ENCODE measurements around the gene SORL1-AS1.

The SORL1-AS1 gene

GRCh38 chr11:121449123-121449522 lies 3.6 kb downstream of the SORL1-AS1 start:
- 100% methylated on average over 4 of the region's 4 CpGs for WGBS
- Histone ChIP-seq H3K9ac (ENCODE audit: low read length) (no peak overlapping the region), H3K23ac (ENCODE audit: low read length in 2 of 2) (no peak overlapping the region), H3K4me3 (ENCODE audit: insufficient read depth in 1 of 2, low read depth in 1 of 2, low read length in 2 of 2) (no peak overlapping the region), H2BK12ac (ENCODE audit: low read length in 2 of 2) (no peak overlapping the region), H2BK15ac (ENCODE audit: low read depth, poor library complexity, severe bottlenecking) (no peak overlapping the region), H3K4me2 (ENCODE audit: low read length, poor library complexity, severe bottlenecking) (no peak overlapping the region), H3K18ac (ENCODE audit: low read depth in 1 of 2, low read length in 2 of 2) (no peak overlapping the region), H3K27ac (ENCODE audit: low read length, poor library complexity, severe bottlenecking) (no peak overlapping the region), H2AFZ (ENCODE audit: low read depth, low read length) (no peak overlapping the region), H2BK5ac (ENCODE audit: low read depth, low read length, poor library complexity, severe bottlenecking) (no peak overlapping the region), H3K27me3 (ENCODE audit: control insufficient read depth in 1 of 2, insufficient read depth in 1 of 2, low read length in 2 of 2) (peaks cover 37 to 58% of the 10 kb centered on the region in 2 experiments), H4K91ac (ENCODE audit: low read length) (no peak overlapping the region), H3K36me3 (ENCODE audit: control insufficient read depth in 1 of 2, insufficient read depth in 2 of 2, low read depth in 1 of 2, low read length in 2 of 2) (no peaks in the 10 kb centered on the region), H2BK120ac (ENCODE audit: low read depth, low read length) (no peak overlapping the region), H3K4ac (ENCODE audit: low read depth in 1 of 2, low read length in 2 of 2) (no peak overlapping the region), H2AK5ac (ENCODE audit: low read length, severe bottlenecking) (no peak overlapping the region), H3K4me1 (ENCODE audit: control insufficient read depth, insufficient read depth, low read depth, low read length) (peaks cover 11% of the 10 kb centered on the region), H3K14ac (ENCODE audit: low read length in 2 of 2) (no peak overlapping the region), H3K9me3 (ENCODE audit: control insufficient read depth, low read length) (no peaks in the 10 kb centered on the region), H3K79me1 (replicated peaks; ENCODE audit: low read length, poor library complexity, severe bottlenecking) (no peaks in the 10 kb centered on the region), H4K8ac (ENCODE audit: low read length) (no peak overlapping the region)
- no peak for DNase-seq

- Histone ChIP-seq H4K8ac (ENCODE audit: low read length) (no peak overlapping the region), H3K4me2 (ENCODE audit: low read length, poor library complexity, severe bottlenecking) (no peak overlapping the region), H2BK5ac (ENCODE audit: low read depth, low read length, poor library complexity, severe bottlenecking) (no peak overlapping the region), H3K36me3 (ENCODE audit: control insufficient read depth in 1 of 2, insufficient read depth in 2 of 2, low read depth in 1 of 2, low read length in 2 of 2) (no peaks in the 10 kb centered on the region), H2BK15ac (ENCODE audit: low read depth, poor library complexity, severe bottlenecking) (no peak overlapping the region), H3K4ac (ENCODE audit: low read depth in 1 of 2, low read length in 2 of 2) (no peak overlapping the region), H4K91ac (ENCODE audit: low read length) (no peak overlapping the region), H3K14ac (ENCODE audit: low read length in 2 of 2) (no peak overlapping the region), H3K23ac (ENCODE audit: low read length in 2 of 2) (no peak overlapping the region), H3K27ac (ENCODE audit: low read length, poor library complexity, severe bottlenecking) (no peak overlapping the region), H3K27me3 (ENCODE audit: control insufficient read depth in 1 of 2, insufficient read depth in 1 of 2, low read length in 2 of 2) (peaks cover 31 to 58% of the 10 kb centered on the region in 2 experiments), H3K9ac (ENCODE audit: low read length) (no peak overlapping the region), H3K4me1 (ENCODE audit: control insufficient read depth, insufficient read depth, low read depth, low read length) (peaks cover 11% of the 10 kb centered on the region), H2AK5ac (ENCODE audit: low read length, severe bottlenecking) (no peak overlapping the region), H3K4me3 (ENCODE audit: insufficient read depth in 1 of 2, low read depth in 1 of 2, low read length in 2 of 2) (no peak overlapping the region), H3K18ac (ENCODE audit: low read depth in 1 of 2, low read length in 2 of 2) (no peak overlapping the region), H3K79me1 (replicated peaks; ENCODE audit: low read length, poor library complexity, severe bottlenecking) (no peaks in the 10 kb centered on the region), H2BK120ac (ENCODE audit: low read depth, low read length) (no peak overlapping the region), H2AFZ (ENCODE audit: low read depth, low read length) (no peak overlapping the region), H3K9me3 (ENCODE audit: control insufficient read depth, low read length) (no peaks in the 10 kb centered on the region), H2BK12ac (ENCODE audit: low read length in 2 of 2) (no peak overlapping the region)
- 75% methylated on average over 3 of the region's 3 CpGs for WGBS
- DNase-seq, result no peak
These were observed 4.3 kb downstream of the SORL1-AS1 start for GRCh38 chr11:121448431-121448941.

- Histone ChIP-seq H4K91ac (ENCODE audit: low read length) (no peak overlapping the region), H3K23ac (ENCODE audit: low read length in 2 of 2) (no peak overlapping the region), H2AFZ (ENCODE audit: low read depth, low read length) (no peak overlapping the region), H2BK15ac (ENCODE audit: low read depth, poor library complexity, severe bottlenecking) (no peak overlapping the region), H3K14ac (ENCODE audit: low read length in 2 of 2) (no peak overlapping the region), H3K79me1 (replicated peaks; ENCODE audit: low read length, poor library complexity, severe bottlenecking) (no peaks in the 10 kb centered on the region), H3K4ac (ENCODE audit: low read depth in 1 of 2, low read length in 2 of 2) (no peak overlapping the region), H3K4me2 (ENCODE audit: low read length, poor library complexity, severe bottlenecking) (no peak overlapping the region), H3K4me3 (ENCODE audit: insufficient read depth in 1 of 2, low read depth in 1 of 2, low read length in 2 of 2) (no peak overlapping the region), H3K9me3 (ENCODE audit: control insufficient read depth, low read length) (no peaks in the 10 kb centered on the region), H3K27ac (ENCODE audit: low read length, poor library complexity, severe bottlenecking) (no peak overlapping the region), H4K8ac (ENCODE audit: low read length) (no peak overlapping the region), H2BK120ac (ENCODE audit: low read depth, low read length) (no peak overlapping the region), H3K18ac (ENCODE audit: low read depth in 1 of 2, low read length in 2 of 2) (no peak overlapping the region), H3K4me1 (ENCODE audit: control insufficient read depth, insufficient read depth, low read depth, low read length) (peaks cover 11% of the 10 kb centered on the region), H3K27me3 (ENCODE audit: control insufficient read depth in 1 of 2, insufficient read depth in 1 of 2, low read length in 2 of 2) (peaks cover 26 to 58% of the 10 kb centered on the region in 2 experiments), H3K36me3 (ENCODE audit: control insufficient read depth in 1 of 2, insufficient read depth in 2 of 2, low read depth in 1 of 2, low read length in 2 of 2) (no peaks in the 10 kb centered on the region), H3K9ac (ENCODE audit: low read length) (no peak overlapping the region), H2BK5ac (ENCODE audit: low read depth, low read length, poor library complexity, severe bottlenecking) (no peak overlapping the region), H2BK12ac (ENCODE audit: low read length in 2 of 2) (no peak overlapping the region), H2AK5ac (ENCODE audit: low read length, severe bottlenecking) (no peak overlapping the region)
- no peak for DNase-seq
- WGBS, result 97% methylated on average over 2 of the region's 4 CpGs
These were observed 4.8 kb downstream of the SORL1-AS1 start for GRCh38 chr11:121448011-121448410.

- Histone ChIP-seq H4K91ac (ENCODE audit: low read length) (no peak overlapping the region), H3K79me1 (replicated peaks; ENCODE audit: low read length, poor library complexity, severe bottlenecking) (no peaks in the 10 kb centered on the region)
- WGBS, result 46% methylated on average over 4 of the region's 4 CpGs
These were observed 6.0 kb downstream of the SORL1-AS1 start for GRCh38 chr11:121446752-121447156.

More at GRCh38 chr11:121446752-121447156, 6.0 kb downstream of the SORL1-AS1 start:
- Histone ChIP-seq H3K4ac (ENCODE audit: low read depth in 1 of 2, low read length in 2 of 2) (no peak overlapping the region), H3K18ac (ENCODE audit: low read depth in 1 of 2, low read length in 2 of 2) (no peak overlapping the region), H2AK5ac (ENCODE audit: low read length, severe bottlenecking) (no peak overlapping the region), H3K9me3 (ENCODE audit: control insufficient read depth, low read length) (no peaks in the 10 kb centered on the region), H2BK15ac (ENCODE audit: low read depth, poor library complexity, severe bottlenecking) (no peak overlapping the region), H2BK12ac (ENCODE audit: low read length in 2 of 2) (no peak overlapping the region), H2AFZ (ENCODE audit: low read depth, low read length) (no peak overlapping the region), H4K8ac (ENCODE audit: low read length) (no peak overlapping the region), H3K27ac (ENCODE audit: low read length, poor library complexity, severe bottlenecking) (no peak overlapping the region), H3K9ac (ENCODE audit: low read length) (no peak overlapping the region), H3K36me3 (ENCODE audit: control insufficient read depth in 1 of 2, insufficient read depth in 2 of 2, low read depth in 1 of 2, low read length in 2 of 2) (no peaks in the 10 kb centered on the region), H2BK5ac (ENCODE audit: low read depth, low read length, poor library complexity, severe bottlenecking) (no peak overlapping the region), H3K4me3 (ENCODE audit: insufficient read depth in 1 of 2, low read depth in 1 of 2, low read length in 2 of 2) (no peak overlapping the region), H3K4me1 (ENCODE audit: control insufficient read depth, insufficient read depth, low read depth, low read length) (peaks cover 2% of the 10 kb centered on the region), H3K23ac (ENCODE audit: low read length in 2 of 2) (no peak overlapping the region), H3K27me3 (ENCODE audit: control insufficient read depth in 1 of 2, insufficient read depth in 1 of 2, low read length in 2 of 2) (peaks cover 18 to 55% of the 10 kb centered on the region in 2 experiments), H3K14ac (ENCODE audit: low read length in 2 of 2) (no peak overlapping the region), H2BK120ac (ENCODE audit: low read depth, low read length) (no peak overlapping the region), H3K4me2 (ENCODE audit: low read length, poor library complexity, severe bottlenecking) (no peak overlapping the region)
- DNase-seq, result peak; percentile 10
